Kidney (tissue), 14 donors: ENCODE results near the gene MAP1A. TPM values are rescaled to one million over a fixed set of nuclear protein-coding genes. Genes with fewer than 3 reads are reported as not detected.

ENCODE experiments used
- DNase-seq, 5 donors: peaks; one replicate each; pipeline ENCODE4 v3.0.0-alpha.2; 2013 to 2020
- FAIRE-seq: peaks from 2 replicates; lab custom pipeline; 2012; peaks lifted over from hg19 to GRCh38; lab: Jason Lieb, UNC
- H3K27ac ChIP-seq, 2 donors: one replicate each; pipeline ENCODE4 v1.7.0; 2013; ENCODE audit warnings: low read depth in 2 of 2, low read length in 2 of 2, inconsistent platforms in 1 of 2
- H3K27me3 ChIP-seq: one replicate; pipeline ENCODE4 v1.7.1; 2013; ENCODE audit warnings: low read length, inconsistent platforms; ENCODE audit not compliant: control insufficient read depth, insufficient read depth
- H3K36me3 ChIP-seq, 3 donors: one replicate each; pipeline versions ENCODE4 v1.7.0 to v1.7.1; 2013; ENCODE audit warnings: low read length in 3 of 3, control low read depth in 1 of 3, inconsistent platforms in 1 of 3; ENCODE audit not compliant: insufficient read depth in 3 of 3, control insufficient read depth in 2 of 3
- H3K4me1 ChIP-seq, 3 donors: one replicate each; pipeline versions ENCODE4 v1.7.0 to v1.7.1; 2013; ENCODE audit warnings: low read length in 3 of 3, inconsistent platforms in 1 of 3, low read depth in 1 of 3; ENCODE audit not compliant: control insufficient read depth in 2 of 3, insufficient read depth in 2 of 3
- H3K4me3 ChIP-seq, 3 donors: one replicate each; pipeline versions ENCODE4 v1.7.0 to v1.8.1; 2013; ENCODE audit warnings: low read length in 3 of 3, control low read depth in 1 of 3, inconsistent platforms in 1 of 3
- H3K9ac ChIP-seq, 3 donors: one replicate each; pipeline versions ENCODE4 v1.7.0 to v1.7.1; 2013; ENCODE audit warnings: low read length in 3 of 3, control low read depth in 1 of 3, inconsistent platforms in 1 of 3
- H3K9me3 ChIP-seq, 3 donors: one replicate each; pipeline versions ENCODE4 v1.7.0 to v1.7.1; 2013; ENCODE audit warnings: low read length in 3 of 3, control low read depth in 1 of 3, inconsistent platforms in 1 of 3; ENCODE audit not compliant: control insufficient read depth in 2 of 3, insufficient read depth in 1 of 3
- CTCF ChIP-seq: IDR thresholded peaks from 3 replicates; pipeline ENCODE4 v1.5.1; 2012; ENCODE audit warnings: mild to moderate bottlenecking, moderate library complexity, borderline replicate concordance; ENCODE audit not compliant: insufficient read depth; ENCODE audit errors: extremely low read depth
- intact Hi-C: fragments of 100-400 bp; cut with DNase I; formaldehyde crosslinking; loops from one replicate; pipeline ENCODE4 v1.11.1; 2022
- polyA plus RNA-seq: library from polyadenylated mRNA; stranded (reverse); fragments of 350-450 nt; fragmentation: Illumina TruSeq; extraction: RNeasy Lipid Tissue Mini Kit (QIAGEN cat#74804); gene quantifications from one replicate; pipeline ENCODE4 v1.2.3, GENCODE V29; 2014; ENCODE audit warnings: low read depth, low replicate concordance; ENCODE audit not compliant: insufficient read depth
- total RNA-seq: library from RNA; stranded (reverse); fragmentation: NEBNext Ultra II Directional; extraction: Animal tissue kit (Norgen Biotek cat#: 25700); gene quantifications from one replicate; pipeline ENCODE4 v1.2.1, GENCODE V29; 2021
- donor health status: control.
- donor health status: control.
- donor health status: control.
- donor health status: control.
- donor health status: control.
- donor health status: DM: yes; HTN: yes; CAD: no.
- donor health status: Normal renal cell carcinoma (clear cell type).

The MAP1A gene
- total and polyA plus RNA-seq, 2 donors from 2014 or later, result 2.7 to 9.3 TPM

GRCh38 chr15:43534897-43535296 is 17.5 kb downstream of the MAP1A start:
- no peak overlapping the region for H3K4me3 ChIP-seq
- H3K9me3 ChIP-seq, result no peaks in the 10 kb centered on the region
- FAIRE-seq (no peak), DNase-seq (no peak)
- no peak overlapping the region for H3K27ac ChIP-seq
- intact Hi-C loops, result no loop called here
- H3K36me3 ChIP-seq, result peaks cover 0 to 2% (median 0%) of the 10 kb centered on the region in 3 donors
- H3K4me1 ChIP-seq, result no peaks in the 10 kb centered on the region
- no peaks in the 10 kb centered on the region for H3K27me3 ChIP-seq
- no peak for TF ChIP-seq CTCF
- H3K9ac ChIP-seq, result no peak overlapping the region

- H3K4me1 ChIP-seq, result no peaks in the 10 kb centered on the region
- FAIRE-seq (no peak), DNase-seq (no peak)
- peaks cover 0 to 2% (median 0%) of the 10 kb centered on the region in 3 donors for H3K36me3 ChIP-seq
- no peaks in the 10 kb centered on the region for H3K27me3 ChIP-seq
- TF ChIP-seq CTCF, result no peak
- intact Hi-C loops, result no loop called here
- no peaks in the 10 kb centered on the region for H3K9me3 ChIP-seq
- H3K9ac ChIP-seq, result no peak overlapping the region
- H3K27ac ChIP-seq, result no peak overlapping the region
- H3K4me3 ChIP-seq, result no peak overlapping the region
These were observed 20.7 kb downstream of the MAP1A start for GRCh38 chr15:43538091-43538490.

GRCh38 chr15:43541785-43542184 is 24.4 kb downstream of the MAP1A start:
- intact Hi-C loops, result no loop called here
- DNase-seq (no peak), FAIRE-seq (no peak)
- H3K4me1 ChIP-seq, result no peaks in the 10 kb centered on the region
- no peaks in the 10 kb centered on the region for H3K27me3 ChIP-seq
- no peak overlapping the region for H3K9ac ChIP-seq
- H3K36me3 ChIP-seq, result no peaks in the 10 kb centered on the region
- no peak overlapping the region for H3K4me3 ChIP-seq
- TF ChIP-seq CTCF, result no peak
- no peak overlapping the region for H3K27ac ChIP-seq
- no peaks in the 10 kb centered on the region for H3K9me3 ChIP-seq

GRCh38 chr15:43544266-43544665 is 26.9 kb downstream of the MAP1A start:
- no peaks in the 10 kb centered on the region for H3K27me3 ChIP-seq
- H3K4me1 ChIP-seq, result no peaks in the 10 kb centered on the region
- H3K9ac ChIP-seq, result no peak overlapping the region
- no peak for TF ChIP-seq CTCF
- FAIRE-seq (no peak), DNase-seq (no peak)
- intact Hi-C loops, result no loop called here
- no peak overlapping the region for H3K27ac ChIP-seq
- no peak overlapping the region for H3K4me3 ChIP-seq
- H3K9me3 ChIP-seq, result no peaks in the 10 kb centered on the region
- no peaks in the 10 kb centered on the region for H3K36me3 ChIP-seq
